NCI-H1417 treated with DMSO at 0.1 percent for 48 hours (cell line): ENCODE data around the gene KRT83.
"Not testable (repeated sequence)": the region's sequence is repeated elsewhere in the genome, so short reads cannot be mapped to it uniquely, and the experiment has no call there.

ENCODE experiments used
- DNase-seq: peaks from one replicate; lab custom pipeline; 2025; lab: John Stamatoyannopoulos, UW

The KRT83 gene

DNA sequence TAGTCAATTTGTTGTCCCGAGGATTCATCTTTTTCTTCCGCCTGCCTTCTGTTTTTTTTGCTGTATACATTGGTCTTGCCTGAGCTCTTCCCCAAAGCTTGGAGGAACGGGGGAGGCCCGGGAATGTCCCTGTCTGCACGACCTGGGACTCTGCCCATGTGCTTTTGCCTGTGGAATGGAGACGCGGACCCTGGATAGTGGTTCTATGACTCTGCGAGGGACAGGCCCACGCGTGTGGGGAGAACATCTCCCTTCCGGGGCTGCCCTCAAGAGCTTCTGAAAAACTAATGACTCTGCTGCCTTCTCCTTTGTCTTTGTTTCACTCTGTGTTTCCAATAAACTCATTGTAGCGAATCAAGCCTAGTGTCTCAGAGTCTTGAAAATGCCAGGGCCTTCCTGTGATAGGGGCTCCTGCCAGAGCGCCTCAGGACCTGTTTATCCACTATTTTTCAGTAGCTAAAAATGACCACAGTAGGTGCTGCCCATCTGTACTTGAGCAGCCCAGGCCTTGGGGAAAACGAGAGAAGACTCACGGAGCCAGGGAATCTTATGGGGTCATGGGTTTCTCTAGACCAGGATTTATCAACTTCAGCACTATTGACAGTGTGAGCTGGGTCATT is 12.3 kb downstream of the KRT83 start:
- no peak for DNase-seq

DNA sequence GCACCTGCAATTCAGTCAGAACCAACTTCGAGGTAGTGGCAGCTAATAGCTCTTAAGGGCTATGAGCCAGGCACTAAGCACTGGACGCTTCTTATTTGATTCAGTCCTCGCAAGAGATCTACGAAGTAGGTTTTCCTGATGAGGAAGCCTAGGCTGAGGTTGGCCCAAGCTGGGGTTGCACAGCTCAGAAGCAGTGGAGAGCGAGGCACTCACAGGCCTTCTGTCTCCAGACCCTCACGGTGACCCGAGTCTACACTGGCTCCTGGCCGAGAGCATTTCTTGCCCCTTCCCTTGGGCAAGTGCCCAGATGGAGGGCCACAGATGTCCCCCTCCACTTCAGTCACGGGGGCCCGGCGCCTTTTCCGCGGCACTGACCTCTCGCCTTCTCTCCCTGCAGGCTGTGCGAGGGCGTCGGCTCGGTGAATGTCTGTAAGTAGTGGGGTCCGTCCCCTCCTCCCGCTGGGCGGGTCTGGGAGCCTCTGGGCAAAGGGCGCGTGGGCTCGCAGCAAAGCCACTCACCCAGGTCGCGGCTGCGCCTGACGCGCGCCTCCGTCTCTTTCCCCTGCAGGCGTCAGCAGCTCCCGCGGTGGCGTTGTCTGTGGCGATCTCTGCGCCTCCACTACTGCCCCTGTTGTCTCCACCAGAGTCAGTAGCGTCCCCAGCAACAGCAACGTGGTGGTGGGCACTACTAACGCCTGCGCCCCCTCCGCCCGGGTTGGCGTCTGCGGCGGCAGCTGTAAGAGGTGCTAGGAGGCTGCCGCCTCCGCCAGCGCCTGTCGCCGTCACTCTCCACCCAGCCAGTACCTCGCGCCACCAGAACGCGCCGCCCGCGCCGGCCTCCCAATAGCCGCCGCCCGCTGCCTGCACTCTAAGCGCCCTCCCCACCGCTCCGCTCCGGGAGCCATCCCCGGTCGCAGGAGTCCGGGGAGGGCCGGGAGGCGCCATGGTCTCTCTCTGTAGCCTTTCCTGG is 13.1 kb downstream of the KRT83 start:
- peak; percentile 48 for DNase-seq

DNA sequence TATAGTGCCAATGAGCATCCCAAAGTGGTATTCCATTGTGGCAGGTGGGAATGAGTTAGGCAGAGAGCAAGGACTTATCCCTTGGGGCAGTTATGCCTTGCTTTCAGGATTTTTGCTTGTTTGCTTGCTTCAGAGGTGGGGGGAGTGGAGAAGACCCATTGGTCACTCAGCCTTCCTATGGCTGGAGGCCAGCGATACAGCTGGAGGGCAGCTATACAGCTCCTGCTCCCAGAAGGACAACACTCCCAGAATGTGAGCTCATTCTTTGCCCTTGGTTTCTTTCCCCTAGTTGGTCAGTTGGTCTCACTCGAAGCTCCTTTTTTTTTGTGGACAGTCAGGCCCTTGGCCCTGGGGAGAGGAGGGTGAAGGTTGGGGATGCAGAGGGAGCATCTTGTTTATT is 14.5 kb downstream of the KRT83 start:
- no peak for DNase-seq

DNA sequence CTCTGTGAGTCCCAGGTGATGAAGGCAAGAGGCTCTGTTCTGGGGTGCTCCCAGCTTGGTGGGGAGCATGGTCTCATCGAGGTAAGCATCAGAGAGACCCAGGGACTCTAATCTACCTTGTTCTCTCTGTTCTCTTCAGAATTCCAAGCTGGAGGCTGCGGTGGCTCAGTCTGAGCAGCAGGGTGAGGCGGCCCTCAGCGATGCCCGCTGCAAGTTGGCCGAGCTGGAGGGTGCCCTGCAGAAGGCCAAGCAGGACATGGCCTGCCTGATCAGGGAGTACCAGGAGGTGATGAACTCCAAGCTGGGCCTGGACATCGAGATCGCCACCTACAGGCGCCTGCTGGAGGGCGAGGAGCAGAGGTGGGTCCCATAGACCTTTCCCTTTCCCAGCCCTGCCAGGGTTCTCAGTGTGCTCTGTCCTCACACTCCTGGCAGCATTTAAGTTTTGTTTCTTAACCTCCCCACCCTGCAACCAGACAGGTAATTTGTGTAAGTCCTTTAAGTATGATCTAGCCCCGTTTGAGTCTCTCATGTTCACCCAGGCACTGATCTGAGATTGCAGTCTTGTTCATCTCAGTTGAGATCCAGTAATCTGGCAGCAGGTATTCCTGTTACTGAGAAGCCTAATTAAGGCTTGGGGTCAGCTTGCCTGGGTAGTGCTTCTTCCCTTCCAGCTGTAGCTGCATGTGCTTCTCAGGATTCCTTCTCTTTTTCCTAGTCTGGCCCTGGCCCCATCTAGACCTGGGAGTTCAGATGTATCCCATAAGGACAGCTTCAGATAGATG is 15.1 kb downstream of the KRT83 start:
- no peak for DNase-seq

DNA sequence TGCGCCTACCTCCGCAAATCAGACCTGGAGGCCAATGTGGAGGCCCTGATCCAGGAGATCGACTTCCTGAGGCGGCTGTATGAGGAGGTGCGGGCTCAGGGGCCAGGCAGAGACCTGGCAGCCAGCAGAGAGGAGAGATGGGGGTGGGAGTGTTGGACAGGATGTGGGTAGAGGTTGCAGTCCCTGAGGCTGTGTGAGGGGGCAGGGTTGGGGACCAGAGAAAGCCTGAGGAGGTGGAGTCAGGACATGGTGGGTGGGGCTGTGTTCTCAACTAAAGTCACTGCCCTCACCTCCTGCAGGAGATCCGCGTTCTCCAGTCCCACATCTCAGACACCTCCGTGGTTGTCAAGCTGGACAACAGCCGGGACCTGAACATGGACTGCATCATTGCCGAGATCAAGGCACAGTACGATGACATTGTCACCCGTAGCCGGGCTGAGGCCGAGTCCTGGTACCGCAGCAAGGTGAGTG is 16.2 kb downstream of the KRT83 start:
- not testable (repeated sequence) for DNase-seq

DNA sequence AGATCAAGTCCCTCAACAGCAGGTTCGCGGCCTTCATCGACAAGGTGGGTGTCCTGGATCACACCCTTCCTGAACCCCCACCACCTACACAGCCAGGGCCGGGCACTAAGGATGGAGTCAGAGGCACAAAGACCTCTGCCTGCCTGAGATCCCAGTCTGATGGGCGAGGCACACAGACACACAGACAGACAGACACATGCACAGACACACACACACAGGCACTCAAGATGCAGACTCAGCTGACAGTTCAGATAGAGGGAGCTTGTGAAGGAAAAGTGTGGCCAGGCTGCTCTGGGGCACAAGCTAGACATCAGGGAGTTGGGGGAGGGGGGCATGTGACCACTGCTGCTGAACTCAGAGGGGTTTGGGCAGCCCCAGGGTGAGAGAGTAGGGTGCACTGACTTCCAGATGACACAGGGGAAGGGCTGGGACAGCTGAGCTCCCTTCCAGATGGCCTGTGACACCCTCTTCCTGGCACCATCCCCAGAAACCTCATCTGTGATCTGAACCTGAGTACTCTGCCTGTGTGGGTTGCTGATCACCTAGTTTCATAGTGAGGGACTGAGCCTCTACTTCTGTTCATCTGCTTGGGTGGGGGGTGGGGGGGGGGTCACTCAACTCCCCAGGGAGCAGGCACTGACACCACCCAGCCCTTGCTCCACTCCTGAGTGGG is 18.8 kb downstream of the KRT83 start:
- not testable (repeated sequence) for DNase-seq

DNA sequence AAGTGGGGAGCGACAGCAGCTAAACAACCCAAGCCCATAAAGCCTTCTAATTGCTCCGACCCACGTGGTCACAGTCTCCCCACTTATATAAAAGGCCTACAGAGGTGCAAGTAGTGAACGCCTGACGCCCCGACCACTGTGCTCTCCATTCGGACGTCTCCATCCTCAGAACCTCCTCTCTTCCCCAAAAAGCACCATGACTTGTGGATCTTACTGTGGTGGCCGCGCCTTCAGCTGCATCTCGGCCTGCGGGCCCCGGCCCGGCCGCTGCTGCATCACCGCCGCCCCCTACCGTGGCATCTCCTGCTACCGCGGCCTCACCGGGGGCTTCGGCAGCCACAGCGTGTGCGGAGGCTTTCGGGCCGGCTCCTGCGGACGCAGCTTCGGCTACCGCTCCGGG is 19.5 kb downstream of the KRT83 start:
- not testable (repeated sequence) for DNase-seq

DNA sequence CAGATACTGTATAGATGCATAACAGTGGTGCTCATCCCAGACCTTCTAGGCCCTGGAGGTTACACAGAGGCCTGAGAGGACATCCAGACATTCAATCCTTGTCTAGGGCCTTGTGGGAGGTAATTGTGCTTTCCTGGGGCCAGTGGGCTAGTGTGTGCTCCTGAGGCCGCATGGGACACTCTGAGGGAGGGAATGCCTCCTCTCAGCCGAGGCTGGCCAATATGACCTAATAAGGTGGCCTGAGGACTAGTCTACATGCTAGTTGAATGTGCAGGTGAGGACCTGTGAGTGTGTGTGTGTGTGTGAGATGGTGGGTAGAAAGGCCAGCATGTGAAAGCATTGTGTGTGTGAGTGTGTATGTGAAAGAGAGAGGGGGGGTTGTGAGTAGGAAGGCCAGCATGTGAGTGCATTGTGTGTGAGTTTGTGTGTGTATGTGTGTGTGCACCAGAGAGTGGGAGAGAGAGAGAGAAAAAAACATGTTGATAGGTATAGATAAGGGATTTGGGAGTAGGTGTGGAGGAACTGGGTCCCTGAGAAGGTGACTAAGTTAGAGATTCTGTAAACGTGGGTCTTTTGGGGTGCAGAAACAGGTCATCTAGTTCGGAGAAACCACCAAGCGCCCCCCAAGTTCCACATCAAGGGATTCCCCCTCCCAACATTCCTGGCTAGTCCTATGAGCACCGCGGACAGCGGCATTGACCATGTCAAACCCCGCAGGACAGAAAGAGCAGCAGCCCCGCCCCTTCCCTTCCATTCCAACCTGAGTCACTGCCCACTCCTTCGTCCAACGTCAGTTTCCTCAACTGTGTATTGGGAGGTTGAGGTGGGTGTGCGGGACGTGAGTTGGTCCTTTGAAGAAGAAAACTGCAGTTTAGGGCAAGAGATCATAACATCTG is 20.2 kb downstream of the KRT83 start:
- DNase-seq = no peak

DNA sequence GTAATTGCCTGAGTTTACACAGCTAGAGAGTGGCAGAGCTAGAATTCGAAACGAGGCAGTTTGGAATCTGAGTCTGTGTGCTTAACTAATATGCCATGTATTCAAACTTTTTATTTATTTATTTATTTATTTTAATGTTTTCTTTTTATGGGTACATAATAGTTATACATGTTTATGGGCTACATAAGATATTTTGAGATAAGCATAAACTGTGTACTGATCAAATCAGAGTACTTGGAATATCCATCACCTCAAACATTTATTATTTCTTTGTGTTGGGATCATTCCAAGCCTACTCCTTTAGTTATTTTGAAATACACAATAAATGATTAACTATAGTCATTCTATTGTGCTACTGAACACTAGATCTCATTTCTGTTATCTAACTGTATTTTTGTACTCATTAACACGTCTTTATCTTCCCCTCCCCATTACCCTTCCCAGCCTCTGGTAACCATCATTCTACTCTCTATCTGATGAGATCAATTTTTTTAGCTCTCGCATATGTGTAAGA is 22.5 kb downstream of the KRT83 start:
- DNase-seq = no peak

DNA sequence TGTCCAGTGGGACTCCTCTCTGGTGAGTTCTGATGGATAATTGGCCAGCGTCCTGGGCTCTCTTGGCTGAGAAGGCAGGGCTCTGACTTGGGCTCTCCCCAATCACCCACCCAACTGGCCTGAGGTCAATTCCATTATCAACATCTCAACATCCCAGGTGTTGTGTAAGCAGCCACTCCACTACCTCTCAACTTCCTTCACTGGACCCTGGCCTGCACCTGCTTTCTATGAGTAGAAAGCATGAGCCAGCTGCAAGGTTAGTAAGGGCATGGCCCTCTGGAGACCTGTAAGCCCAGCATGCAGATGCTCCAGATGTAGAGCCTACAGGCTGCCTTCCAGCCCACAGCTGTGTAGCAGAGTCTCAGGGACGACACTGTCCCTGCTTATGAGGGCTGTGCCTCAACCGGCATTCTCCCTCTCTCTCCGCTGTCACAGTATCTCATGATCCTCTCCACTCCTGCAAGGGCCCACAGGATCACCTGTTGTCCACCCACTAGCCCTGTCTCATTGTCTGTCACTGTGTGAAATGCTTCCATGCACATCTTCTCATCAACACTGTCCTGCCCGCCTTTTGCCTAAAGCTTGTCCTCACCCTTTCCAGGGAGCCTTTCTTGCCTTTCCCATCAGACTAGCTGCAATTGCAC is 24.5 kb downstream of the KRT83 start:
- DNase-seq = no peak

DNA sequence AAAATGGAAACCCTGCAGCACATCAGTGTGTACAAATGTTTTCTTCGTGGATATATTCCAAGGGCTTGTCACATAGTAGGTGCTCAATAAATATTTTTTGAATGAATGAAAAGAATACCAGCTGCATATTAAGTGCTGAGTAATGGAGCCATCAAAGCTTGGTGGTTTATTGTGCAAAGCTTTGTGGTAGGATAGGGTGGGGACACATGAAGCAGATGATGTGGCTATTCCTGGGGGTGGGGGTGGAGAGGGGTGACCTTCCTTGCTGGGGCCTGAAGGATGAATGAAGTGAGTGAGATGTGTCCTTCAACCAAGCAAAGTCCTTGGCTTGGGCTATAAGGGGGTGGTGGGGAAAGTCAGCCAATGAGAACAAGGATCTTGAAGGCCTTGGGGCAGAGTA is 25.5 kb downstream of the KRT83 start:
- DNase-seq = no peak

DNA sequence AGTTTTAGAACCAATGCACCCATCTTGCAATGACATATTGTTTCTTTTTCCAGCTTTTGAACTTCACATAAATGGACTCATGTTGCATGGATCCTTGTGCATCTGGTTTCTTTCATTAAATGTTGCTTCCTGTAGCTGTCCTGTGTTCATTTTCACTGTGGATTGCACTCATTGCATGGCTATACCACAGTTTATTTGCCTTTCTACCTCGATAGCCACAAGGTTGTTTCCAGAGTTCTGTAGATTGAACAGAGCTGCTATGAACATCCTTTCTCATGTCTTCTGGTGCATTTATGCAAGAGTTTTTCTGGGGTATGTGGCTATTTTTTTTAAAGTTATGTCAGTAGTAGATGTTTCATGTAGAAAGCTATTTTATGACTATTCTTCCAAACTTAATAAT is 26.4 kb downstream of the KRT83 start:
- DNase-seq = no peak

DNA sequence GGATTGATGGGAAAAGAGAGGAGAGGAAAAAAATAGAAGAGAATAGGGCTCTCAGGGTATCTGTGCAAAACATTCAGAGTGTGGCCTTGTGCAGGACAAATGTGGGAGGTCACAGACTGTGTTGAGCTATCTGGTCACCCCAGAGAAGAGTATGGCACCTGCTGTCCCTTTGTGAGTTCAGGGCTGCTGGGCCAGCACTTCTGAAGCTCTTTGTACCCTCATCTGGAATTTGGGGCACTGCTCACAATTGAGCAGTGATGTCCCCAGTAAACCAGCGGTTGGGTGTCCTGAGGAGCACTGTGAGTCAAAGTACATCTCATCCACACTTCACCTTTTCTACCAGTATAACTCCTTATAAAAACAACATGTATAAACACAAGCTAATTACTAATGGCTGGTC is 27.3 kb downstream of the KRT83 start:
- DNase-seq = no peak

DNA sequence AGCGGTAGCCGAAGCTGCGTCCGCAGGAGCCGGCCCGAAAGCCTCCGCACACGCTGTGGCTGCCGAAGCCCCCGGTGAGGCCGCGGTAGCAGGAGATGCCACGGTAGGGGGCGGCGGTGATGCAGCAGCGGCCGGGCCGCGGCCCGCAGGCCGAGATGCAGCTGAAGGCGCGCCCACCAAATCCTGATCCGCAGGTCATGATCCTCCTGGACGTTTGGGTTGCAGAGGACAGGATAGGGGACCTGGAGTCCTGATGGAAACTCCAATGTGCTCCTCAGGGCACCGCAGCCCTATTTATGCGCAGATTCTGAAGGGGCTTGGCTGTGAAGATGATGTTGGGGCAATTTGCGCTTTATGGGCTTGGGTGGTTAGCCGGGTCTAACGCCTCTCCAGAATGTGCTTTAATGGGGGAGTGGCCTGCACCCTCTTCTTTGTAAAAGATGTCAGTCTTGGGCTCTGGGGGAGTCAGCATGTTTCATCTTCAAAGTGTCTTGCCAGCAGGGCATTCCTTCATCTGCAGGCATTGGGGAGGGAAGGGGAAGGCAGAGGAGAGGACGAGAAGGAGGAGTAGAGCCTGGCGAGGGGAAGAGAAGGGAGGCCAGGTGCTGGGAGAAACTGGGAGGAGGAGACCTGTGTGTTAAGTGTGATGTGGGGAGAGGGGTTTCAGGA is 29.8 kb downstream of the KRT83 start, which contains the start of gene KRT81:
Gene KRT81, minus strand, starts transcription at position 268 of the 669 bp plus-strand sequence. Its CDS starts 69 bp downstream, at position 199.
- no peak for DNase-seq

DNA sequence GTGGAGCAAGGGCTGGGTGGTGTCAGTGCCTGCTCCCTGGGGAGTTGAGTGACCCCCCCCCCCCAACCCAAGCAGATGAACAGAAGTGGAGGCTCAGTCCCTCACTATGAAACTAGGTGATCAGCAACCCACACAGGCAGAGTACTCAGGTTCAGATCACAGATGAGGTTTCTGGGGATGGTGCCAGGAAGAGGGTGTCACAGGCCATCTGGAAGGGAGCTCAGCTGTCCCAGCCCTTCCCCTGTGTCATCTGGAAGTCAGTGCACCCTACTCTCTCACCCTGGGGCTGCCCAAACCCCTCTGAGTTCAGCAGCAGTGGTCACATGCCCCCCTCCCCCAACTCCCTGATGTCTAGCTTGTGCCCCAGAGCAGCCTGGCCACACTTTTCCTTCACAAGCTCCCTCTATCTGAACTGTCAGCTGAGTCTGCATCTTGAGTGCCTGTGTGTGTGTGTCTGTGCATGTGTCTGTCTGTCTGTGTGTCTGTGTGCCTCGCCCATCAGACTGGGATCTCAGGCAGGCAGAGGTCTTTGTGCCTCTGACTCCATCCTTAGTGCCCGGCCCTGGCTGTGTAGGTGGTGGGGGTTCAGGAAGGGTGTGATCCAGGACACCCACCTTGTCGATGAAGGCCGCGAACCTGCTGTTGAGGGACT is 30.6 kb downstream of the KRT83 start:
- DNase-seq = not testable (repeated sequence)

DNA sequence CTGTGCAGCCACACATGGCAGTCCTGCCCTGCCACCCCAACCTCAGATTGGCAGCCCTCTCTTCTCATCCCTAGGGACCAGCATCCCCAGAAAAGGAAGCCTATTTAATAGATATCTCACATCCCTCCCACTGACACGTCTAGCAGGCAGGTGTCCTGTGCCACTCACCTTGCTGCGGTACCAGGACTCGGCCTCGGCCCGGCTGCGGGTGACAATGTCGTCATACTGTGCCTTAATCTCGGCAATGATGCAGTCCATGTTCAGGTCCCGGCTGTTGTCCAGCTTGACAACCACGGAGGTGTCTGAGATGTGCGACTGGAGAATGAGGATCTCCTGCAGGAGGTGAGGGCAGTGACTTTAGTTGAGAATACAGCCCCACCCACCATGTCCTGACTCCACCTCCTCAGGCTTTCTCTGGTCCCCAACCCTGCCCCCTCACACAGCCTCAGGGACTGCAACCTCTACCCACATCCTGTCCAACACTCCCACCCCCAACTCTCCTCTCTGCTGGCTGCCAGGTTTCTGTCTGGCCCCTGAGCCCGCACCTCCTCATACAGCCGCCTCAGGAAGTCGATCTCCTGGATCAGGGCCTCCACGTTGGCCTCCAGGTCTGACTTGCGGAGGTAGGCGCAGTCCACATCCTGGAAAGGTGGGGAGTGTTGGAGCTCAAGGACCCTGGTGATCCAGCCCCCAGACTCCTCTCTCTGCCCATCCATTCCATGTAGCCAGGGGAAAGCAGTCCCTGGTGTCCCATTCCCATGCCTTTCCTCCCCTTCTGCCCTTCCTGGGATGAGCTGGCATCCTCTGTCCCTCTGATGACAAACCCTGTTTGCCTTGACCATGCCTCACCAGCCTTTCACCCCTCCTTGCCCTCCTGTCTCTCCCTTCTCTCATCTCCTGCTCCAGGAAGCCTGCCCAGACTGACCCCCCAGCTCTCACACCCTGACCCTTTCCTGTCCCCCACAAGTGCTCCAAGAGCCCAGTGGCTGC is 33.1 kb downstream of the KRT83 start:
- not testable (repeated sequence) for DNase-seq
